ENCODE data around the gene CEBPG.

GRCh38 chr19:33376941-33377557 lies 3.5 kb downstream of the CEBPG start:
- TF ChIP-seq EP300 (IDR thresholded peaks at IDR 0.05) (no peak), CTCF (IDR thresholded peaks at IDR 0.05) (no peak), POLR2A (IDR thresholded peaks at IDR 0.05) (no peak), POLR2AphosphoS5 (IDR thresholded peaks at IDR 0.05) (no peak)
